B cell (primary cell): ENCODE data around the gene RIN2.

ENCODE experiments used
- EZH2 ChIP-seq: IDR thresholded peaks from 2 replicates; pipeline ENCODE4 v1.6.1; 2012; ENCODE audit warnings: borderline replicate concordance, low read depth, mild to moderate bottlenecking, moderate library complexity, low read length; ENCODE audit not compliant: insufficient read depth, poor library complexity, severe bottlenecking
- TF ChIP-seq, protein P1 (sequence below): fragments of 200-600 bp; IDR thresholded peaks from one replicate; pipeline ENCODE4 v1.8.0; 2022; ENCODE audit warnings: antibody characterized with exemption, mild to moderate bottlenecking

- TF ChIP-seq, protein P1, sequence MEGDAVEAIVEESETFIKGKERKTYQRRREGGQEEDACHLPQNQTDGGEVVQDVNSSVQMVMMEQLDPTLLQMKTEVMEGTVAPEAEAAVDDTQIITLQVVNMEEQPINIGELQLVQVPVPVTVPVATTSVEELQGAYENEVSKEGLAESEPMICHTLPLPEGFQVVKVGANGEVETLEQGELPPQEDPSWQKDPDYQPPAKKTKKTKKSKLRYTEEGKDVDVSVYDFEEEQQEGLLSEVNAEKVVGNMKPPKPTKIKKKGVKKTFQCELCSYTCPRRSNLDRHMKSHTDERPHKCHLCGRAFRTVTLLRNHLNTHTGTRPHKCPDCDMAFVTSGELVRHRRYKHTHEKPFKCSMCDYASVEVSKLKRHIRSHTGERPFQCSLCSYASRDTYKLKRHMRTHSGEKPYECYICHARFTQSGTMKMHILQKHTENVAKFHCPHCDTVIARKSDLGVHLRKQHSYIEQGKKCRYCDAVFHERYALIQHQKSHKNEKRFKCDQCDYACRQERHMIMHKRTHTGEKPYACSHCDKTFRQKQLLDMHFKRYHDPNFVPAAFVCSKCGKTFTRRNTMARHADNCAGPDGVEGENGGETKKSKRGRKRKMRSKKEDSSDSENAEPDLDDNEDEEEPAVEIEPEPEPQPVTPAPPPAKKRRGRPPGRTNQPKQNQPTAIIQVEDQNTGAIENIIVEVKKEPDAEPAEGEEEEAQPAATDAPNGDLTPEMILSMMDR = no peak
- TF ChIP-seq EZH2 = no peak
Observed at GRCh38 chr20:19775353-19776253, 17.5 kb downstream of the RIN2 start.
